Right lobe of liver (tissue), 4 donors: Measurements from ENCODE around the gene GRIK1.

Experiments used
- CTCF ChIP-seq, 4 donors: fragments of 200-600 bp in 3 of 4; fragments of 450-650 bp in 1 of 4; IDR thresholded peaks; one replicate each; pipeline versions ENCODE4 v1.5.1 to v1.8.0; 2016 to 2022; ENCODE audit warnings: antibody characterized with exemption in 4 of 4, mild to moderate bottlenecking in 2 of 4
- POLR2A ChIP-seq: fragments of 450-650 bp; IDR thresholded peaks from one replicate; pipeline ENCODE4 v1.6.1; 2017; ENCODE audit warnings: antibody characterized with exemption, mild to moderate bottlenecking
- donor health status: DM: no; HTN: no; CAD: no.
- donor health status: DM: no; HTN: no; CAD: no.
- donor health status: DM: no; HTN: yes; CAD: no.

GRCh38 chr21:29812947-29813346 lies 126.8 kb downstream of the GRIK1 start:
- TF ChIP-seq POLR2A: no peak
- TF ChIP-seq CTCF (IDR thresholded peaks at IDR 0.05): no peak
